Esophagus muscularis mucosa (tissue), 4 donors: ENCODE results near the gene BTBD9. TPM values are rescaled to one million over a fixed set of nuclear protein-coding genes. Genes with fewer than 3 reads are reported as not detected.

Experiments
- DNase-seq: peaks from one replicate; pipeline ENCODE4 v3.0.0-alpha.2; 2017; ENCODE audit errors: extremely low spot score
- H3K27ac ChIP-seq, 4 donors: fragments of 200-600 bp; sonication (generic); replicated peaks in 1 of 4; 1 replicate in 3 of 4; 2 replicates in 1 of 4; pipeline ENCODE4 v1.5.1; 2016 to 2019; ENCODE audit warnings: mild to moderate bottlenecking in 1 of 4
- H3K27me3 ChIP-seq, 4 donors: fragments of 200-600 bp; sonication (generic); one replicate each; pipeline versions ENCODE4 v1.5.1 to v1.6.0; 2016 to 2019
- H3K36me3 ChIP-seq, 4 donors: fragments of 200-600 bp; sonication (generic); one replicate each; pipeline ENCODE4 v1.5.1; 2016 to 2019
- H3K4me1 ChIP-seq, 4 donors: fragments of 200-600 bp; sonication (generic); one replicate each; pipeline ENCODE4 v1.5.1; 2016 to 2019
- H3K4me3 ChIP-seq, 4 donors: fragments of 200-600 bp; sonication (generic); 1 replicate in 2 of 4; 2 replicates in 2 of 4; pipeline ENCODE4 v1.5.1; 2016 to 2019; ENCODE audit warnings: mild to moderate bottlenecking in 4 of 4, moderate library complexity in 1 of 4
- H3K9me3 ChIP-seq, 4 donors: fragments of 200-600 bp; sonication (generic); 1 replicate in 3 of 4; 2 replicates in 1 of 4; pipeline ENCODE4 v1.5.1; 2016 to 2019
- EP300 ChIP-seq: sonication (generic); formaldehyde crosslinking; IDR thresholded peaks from one replicate; pipeline ENCODE4 v1.6.1; 2017; ENCODE audit warnings: antibody characterized with exemption
- POLR2A ChIP-seq: fragments of 450-650 bp; IDR thresholded peaks from one replicate; pipeline ENCODE4 v1.6.1; 2017; ENCODE audit warnings: antibody characterized with exemption, moderate library complexity, mild to moderate bottlenecking, low read depth
- POLR2AphosphoS5 ChIP-seq, 2 donors: sonication (generic); formaldehyde crosslinking; IDR thresholded peaks; one replicate each; pipeline ENCODE4 v1.6.1; 2017; ENCODE audit warnings: antibody characterized with exemption in 2 of 2
- WGBS: methylation state at CpG from one replicate; pipeline ENCODE4 v1.1.5; 2018; 5-methylcytosine and 5-hydroxymethylcytosine counted together
- intact Hi-C: fragments of 100-400 bp; cut with DNase I; formaldehyde crosslinking; loops from one replicate; pipeline ENCODE4 v1.15.1; 2023
- total RNA-seq, 4 donors: library from RNA; depleted of rRNA; stranded (reverse); fragments of >200 nt; gene quantifications; one replicate each; pipeline versions ENCODE4 v1.1.0 to v1.2.1, GENCODE V29; 2016
- TF ChIP-seq, protein P1 (sequence below), 3 experiments: fragments of 200-600 bp in 2 of 3; fragments of 450-650 bp in 1 of 3; sonication (generic) in 2 of 3; IDR thresholded peaks; one replicate each; pipeline ENCODE4 v1.5.1; 2017 to 2019; ENCODE audit warnings: antibody characterized with exemption in 3 of 3, mild to moderate bottlenecking in 2 of 3, moderate library complexity in 1 of 3

The BTBD9 gene
- total RNA-seq, 4 donors from 2014 or later: 9.4 to 14.1 (median 11.2) TPM

DNA sequence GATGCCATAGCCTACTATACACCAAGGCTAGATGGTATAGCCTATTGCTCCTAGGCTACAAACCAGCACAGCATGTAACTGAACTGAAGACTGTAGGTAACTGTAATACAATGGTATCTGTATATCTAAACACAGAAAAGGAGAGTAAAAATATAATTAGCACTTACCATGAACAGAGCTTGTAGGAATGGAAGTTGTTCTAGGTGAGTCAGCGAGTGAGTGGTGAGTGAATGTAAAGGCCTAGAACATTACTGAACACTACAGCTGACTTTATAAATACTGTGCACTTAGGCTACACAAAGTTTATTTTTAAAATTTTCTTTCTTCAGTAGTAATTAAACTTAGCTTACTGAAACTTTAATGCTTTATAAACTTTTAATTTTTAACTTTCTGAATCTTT lies 129.5 kb downstream of the BTBD9 start:
- TF ChIP-seq POLR2A (no peak), EP300 (no peak), POLR2AphosphoS5 (IDR thresholded peaks at IDR 0.05) (no peak)
- 93% methylated on average over 1 of the region's 1 CpG for WGBS

DNA sequence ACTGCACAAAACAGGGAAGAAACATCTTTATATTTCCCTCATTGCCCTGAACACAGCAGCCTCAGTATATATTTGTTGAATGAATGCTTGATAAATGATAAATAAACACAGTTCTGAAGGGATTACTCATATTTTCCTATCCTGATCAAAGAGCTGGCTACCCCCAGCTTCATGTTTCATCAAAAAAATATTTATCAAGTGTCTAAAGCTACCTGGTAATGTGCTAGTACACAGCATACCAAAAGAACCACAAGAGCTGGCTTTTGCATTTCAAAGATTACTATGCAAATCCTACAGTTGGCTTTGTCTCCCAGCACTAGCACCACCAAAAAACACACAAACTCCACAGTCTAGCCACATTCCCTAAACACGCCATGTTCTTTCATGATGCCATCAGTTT lies 130.0 kb downstream of the BTBD9 start:
- TF ChIP-seq, protein P1, sequence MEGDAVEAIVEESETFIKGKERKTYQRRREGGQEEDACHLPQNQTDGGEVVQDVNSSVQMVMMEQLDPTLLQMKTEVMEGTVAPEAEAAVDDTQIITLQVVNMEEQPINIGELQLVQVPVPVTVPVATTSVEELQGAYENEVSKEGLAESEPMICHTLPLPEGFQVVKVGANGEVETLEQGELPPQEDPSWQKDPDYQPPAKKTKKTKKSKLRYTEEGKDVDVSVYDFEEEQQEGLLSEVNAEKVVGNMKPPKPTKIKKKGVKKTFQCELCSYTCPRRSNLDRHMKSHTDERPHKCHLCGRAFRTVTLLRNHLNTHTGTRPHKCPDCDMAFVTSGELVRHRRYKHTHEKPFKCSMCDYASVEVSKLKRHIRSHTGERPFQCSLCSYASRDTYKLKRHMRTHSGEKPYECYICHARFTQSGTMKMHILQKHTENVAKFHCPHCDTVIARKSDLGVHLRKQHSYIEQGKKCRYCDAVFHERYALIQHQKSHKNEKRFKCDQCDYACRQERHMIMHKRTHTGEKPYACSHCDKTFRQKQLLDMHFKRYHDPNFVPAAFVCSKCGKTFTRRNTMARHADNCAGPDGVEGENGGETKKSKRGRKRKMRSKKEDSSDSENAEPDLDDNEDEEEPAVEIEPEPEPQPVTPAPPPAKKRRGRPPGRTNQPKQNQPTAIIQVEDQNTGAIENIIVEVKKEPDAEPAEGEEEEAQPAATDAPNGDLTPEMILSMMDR (IDR thresholded peaks at IDR 0.05): no peak
- TF ChIP-seq POLR2AphosphoS5 (IDR thresholded peaks at IDR 0.05) (no peak), POLR2A (no peak), EP300 (no peak)
- 100% methylated on average over 1 of the region's 1 CpG for WGBS
- no peaks in the 10 kb centered on the region for H3K36me3 ChIP-seq
- DNase-seq: no peak
- no peak overlapping the region for H3K27ac ChIP-seq
- no peak overlapping the region for H3K4me3 ChIP-seq
- intact Hi-C loops: no loop called here
- no peaks in the 10 kb centered on the region for H3K9me3 ChIP-seq
- H3K27me3 ChIP-seq: no peaks in the 10 kb centered on the region
- H3K4me1 ChIP-seq: peaks cover 0 to 11% (median 8%) of the 10 kb centered on the region in 4 donors

More for the DNA sequence above, 129.5 kb downstream of the BTBD9 start:
- H3K4me1 ChIP-seq: peaks cover 0 to 11% (median 8%) of the 10 kb centered on the region in 4 donors
- intact Hi-C loops: no loop called here
- H3K9me3 ChIP-seq: no peaks in the 10 kb centered on the region
- no peak for DNase-seq
- no peak overlapping the region for H3K27ac ChIP-seq
- H3K36me3 ChIP-seq: no peaks in the 10 kb centered on the region
- H3K27me3 ChIP-seq: no peaks in the 10 kb centered on the region
- H3K4me3 ChIP-seq: no peak overlapping the region

DNA sequence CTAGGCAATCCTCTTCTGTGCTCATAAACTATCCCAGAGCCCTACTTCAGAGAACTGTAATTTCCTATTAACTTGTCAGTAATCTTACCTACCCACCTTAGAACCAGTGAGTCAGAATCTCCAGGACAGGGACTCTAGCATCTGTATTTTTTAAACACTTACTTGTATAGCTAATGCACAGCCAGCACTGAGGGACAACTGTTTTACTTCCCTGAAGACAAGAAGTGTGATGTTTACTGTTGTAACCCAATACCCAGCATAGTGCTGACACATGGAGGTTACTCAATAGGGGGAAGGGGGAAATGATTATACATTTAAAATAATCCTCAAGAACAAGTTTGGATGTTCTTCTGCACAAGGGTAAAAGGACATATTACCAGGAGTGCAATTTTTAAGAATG lies 130.8 kb downstream of the BTBD9 start:
- Histone ChIP-seq H3K4me3 (no peak overlapping the region), H3K36me3 (no peaks in the 10 kb centered on the region), H3K27me3 (no peaks in the 10 kb centered on the region), H3K27ac (no peak overlapping the region), H3K9me3 (no peaks in the 10 kb centered on the region), H3K4me1 (peaks cover 0 to 11% (median 8%) of the 10 kb centered on the region in 4 donors)
- no peak for DNase-seq
- intact Hi-C loops: no loop called here
- TF ChIP-seq POLR2AphosphoS5 (IDR thresholded peaks at IDR 0.05) (no peak), EP300 (no peak), POLR2A (no peak)
- TF ChIP-seq, protein P1 (IDR thresholded peaks at IDR 0.05): no peak

DNA sequence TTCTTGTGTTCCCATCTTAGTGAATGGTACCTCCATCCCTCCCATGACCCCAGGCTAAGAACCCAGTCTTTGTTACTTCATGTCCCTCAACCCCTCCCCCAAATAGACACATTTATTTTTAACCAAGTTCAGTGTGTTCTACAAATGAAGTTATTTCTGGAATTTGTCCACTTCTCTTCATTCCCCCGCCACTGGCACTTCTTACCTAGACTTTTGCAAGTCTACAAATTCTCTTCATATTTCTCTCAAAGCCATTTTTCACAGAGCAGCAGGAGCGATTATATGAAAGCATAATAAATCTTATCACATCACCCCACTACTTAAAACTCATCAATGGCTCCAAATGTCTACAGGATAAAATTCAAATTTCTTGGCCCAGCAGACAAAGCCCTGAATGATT lies 131.4 kb downstream of the BTBD9 start:
- no peak overlapping the region for H3K27ac ChIP-seq
- no peaks in the 10 kb centered on the region for H3K27me3 ChIP-seq
- H3K36me3 ChIP-seq: no peaks in the 10 kb centered on the region
- intact Hi-C loops: no loop called here
- TF ChIP-seq EP300 (no peak), POLR2AphosphoS5 (IDR thresholded peaks at IDR 0.05) (no peak), POLR2A (no peak)
- TF ChIP-seq, protein P1 (IDR thresholded peaks at IDR 0.05): no peak
- H3K9me3 ChIP-seq: no peaks in the 10 kb centered on the region
- no peak overlapping the region for H3K4me3 ChIP-seq
- 93% methylated on average over 2 of the region's 2 CpGs for WGBS
- peaks cover 0 to 11% (median 8%) of the 10 kb centered on the region in 4 donors for H3K4me1 ChIP-seq
- DNase-seq: no peak

DNA sequence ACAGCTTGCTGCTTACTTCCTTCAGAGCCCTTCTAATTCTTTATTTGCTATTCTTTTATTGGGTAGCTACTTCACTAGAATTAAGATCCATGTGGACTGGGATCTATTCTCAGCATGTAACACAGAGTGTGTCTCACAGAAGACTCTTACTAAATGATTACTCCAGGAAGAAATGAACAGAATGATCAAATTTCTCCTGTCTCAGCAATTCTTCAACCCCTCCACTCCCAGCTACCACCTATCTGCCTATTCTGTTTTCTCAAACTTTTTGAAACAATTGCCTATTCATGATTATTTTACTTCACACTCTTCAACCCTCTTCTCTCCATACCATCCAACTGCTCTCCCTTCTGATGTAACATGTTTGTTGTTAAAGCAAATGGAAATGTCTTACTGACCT lies 132.6 kb downstream of the BTBD9 start:
- intact Hi-C loops: no loop called here
- TF ChIP-seq, protein P1 (IDR thresholded peaks at IDR 0.05): no peak
- TF ChIP-seq EP300 (no peak), POLR2A (no peak), POLR2AphosphoS5 (IDR thresholded peaks at IDR 0.05) (no peak)
- Histone ChIP-seq H3K4me3 (no peak overlapping the region), H3K4me1 (peaks cover 0 to 11% (median 8%) of the 10 kb centered on the region in 4 donors), H3K9me3 (no peaks in the 10 kb centered on the region), H3K27me3 (no peaks in the 10 kb centered on the region), H3K36me3 (no peaks in the 10 kb centered on the region), H3K27ac (no peak overlapping the region)
- no peak for DNase-seq
